ENCODE measurements around the gene CXCL17.
"Not testable (repeated sequence)": the region's sequence is repeated elsewhere in the genome, so short reads cannot be mapped to it uniquely, and the experiment has no call there.

CXCL17 gene, protein sequence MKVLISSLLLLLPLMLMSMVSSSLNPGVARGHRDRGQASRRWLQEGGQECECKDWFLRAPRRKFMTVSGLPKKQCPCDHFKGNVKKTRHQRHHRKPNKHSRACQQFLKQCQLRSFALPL

DNA sequence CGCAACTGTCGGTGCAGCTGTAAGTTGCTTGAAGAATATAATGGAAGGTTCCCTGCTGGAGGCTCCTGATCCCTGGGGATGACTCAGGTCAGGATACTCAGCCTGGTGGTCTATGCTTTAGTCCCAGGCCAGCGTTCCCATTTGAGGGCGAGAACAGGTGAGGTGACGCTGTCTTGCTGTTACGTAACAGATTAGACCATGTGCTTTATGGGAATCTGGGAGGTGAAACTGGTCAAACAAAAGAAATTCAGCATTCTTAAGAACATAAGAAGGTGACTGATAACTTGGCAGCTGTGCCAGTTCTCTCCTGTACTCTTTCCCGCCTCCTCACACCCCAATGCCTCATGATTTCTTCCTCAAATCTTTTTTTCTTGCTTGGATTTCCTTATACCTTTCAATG, at the start of gene CXCL17:
Gene CXCL17 (minus strand): TSS at position 114 of the 400 bp plus-strand sequence. CDS start 114 bp downstream, outside the sequence.
- DNase-seq = no peak

DNA sequence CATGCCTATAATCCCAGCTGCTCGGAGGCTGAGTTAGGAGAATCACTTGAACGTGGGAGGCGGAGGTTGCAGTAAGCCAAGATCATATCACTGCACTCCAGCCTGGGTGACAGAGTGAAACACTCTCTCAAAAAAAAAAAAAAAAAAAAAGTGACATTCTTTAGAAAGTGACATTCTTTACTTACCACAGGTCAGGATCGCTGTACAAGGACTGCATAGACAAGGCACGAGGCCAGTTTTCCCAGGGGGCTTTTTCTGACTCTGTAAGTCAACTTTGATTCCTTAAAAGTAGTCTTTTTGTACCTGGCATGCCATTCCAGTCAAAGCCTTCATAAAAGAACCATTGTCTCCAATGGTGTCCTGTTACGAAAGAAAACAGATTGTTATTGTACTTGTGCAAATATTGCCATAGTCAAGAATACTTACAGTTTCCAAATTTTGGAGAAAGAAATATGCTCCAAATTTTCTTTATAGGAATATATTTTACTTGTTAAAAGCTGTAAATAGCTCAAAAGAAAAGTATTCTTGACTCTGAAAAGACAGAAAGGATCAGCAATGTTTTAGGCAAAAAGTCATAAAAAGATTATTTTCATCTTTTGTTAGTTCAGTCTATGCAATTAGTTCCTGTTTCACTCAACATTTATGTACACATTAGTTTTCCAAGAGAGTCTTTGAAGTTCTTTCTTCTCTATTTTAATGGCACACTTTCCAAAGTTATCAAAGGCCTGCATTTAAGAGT, 46.2 kb upstream of the CXCL17 start:
- no peak for DNase-seq

DNA sequence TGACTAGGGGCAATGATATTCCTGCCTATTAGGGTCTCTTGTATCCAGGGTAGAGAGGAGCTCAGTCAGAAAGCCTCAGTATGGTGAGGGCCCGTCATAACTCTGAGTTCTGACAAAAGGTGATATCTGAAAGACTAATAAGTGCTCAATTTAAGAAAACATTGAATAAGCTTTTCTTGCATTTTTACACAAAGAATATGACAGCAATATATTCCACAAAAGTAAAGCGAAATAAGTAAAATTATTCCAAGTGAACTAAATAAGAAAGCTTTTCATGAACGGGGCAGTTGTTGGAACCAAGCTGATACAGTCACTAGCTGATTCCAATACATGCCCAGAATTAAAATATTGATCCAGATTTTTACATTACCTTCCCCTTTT, 45.0 kb upstream of the CXCL17 start:
- no peak for DNase-seq

DNA sequence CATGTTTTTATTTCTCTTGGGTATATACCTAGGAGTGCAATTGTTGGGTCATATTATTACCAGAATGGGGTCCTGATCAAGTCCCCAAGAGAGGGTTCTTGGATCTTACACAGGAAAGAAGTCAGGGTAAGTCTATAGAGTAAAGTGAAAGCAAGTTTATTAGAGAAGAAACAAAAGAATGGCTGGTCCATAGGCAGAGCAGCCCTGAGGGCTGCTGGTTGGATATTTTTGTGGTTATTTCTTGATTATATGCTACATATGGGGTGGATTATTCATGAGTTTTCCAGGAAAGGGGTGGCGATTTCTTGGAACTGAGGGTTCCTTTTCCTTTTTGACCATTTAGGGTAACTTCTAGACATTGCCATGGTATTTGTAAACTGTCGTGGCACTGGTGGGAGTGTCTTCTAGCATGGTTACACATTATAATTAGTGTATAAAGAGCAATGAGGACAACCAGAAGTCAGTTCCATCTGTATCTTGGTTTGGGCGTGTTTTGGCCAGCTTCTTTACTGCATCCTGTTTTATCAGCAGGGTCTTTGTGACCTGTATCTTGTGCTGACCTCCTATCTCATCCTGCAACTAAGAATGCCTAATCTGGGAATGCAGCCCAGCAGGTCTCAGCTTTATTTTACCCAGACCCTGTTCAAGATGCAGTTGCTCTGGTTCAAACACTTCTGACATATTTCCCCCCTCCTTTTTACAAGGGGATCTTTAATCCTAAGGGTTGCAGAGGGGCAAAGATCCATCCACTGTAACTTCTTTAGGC, 44.5 kb upstream of the CXCL17 start:
- DNase-seq = no peak

DNA sequence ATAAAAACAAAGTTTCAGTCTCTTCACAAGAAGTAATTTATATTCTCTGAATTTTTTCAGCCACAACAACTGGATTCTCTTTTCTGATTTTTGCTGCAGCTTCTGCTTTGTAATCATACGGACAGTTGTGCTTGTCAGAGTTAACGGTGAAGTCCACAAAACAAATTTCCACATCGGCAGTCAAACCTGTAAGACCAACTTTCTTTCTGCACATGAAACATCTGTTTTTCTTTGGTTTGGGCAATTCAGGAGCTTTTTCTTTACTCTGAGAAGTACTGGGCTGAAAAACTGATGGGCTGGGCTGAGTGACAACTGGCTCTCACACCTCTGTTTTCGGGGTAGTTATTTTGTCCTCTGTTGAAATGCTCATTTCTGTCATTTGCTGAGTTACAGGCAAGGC, 42.3 kb upstream of the CXCL17 start:
- DNase-seq = not testable (repeated sequence)

DNA sequence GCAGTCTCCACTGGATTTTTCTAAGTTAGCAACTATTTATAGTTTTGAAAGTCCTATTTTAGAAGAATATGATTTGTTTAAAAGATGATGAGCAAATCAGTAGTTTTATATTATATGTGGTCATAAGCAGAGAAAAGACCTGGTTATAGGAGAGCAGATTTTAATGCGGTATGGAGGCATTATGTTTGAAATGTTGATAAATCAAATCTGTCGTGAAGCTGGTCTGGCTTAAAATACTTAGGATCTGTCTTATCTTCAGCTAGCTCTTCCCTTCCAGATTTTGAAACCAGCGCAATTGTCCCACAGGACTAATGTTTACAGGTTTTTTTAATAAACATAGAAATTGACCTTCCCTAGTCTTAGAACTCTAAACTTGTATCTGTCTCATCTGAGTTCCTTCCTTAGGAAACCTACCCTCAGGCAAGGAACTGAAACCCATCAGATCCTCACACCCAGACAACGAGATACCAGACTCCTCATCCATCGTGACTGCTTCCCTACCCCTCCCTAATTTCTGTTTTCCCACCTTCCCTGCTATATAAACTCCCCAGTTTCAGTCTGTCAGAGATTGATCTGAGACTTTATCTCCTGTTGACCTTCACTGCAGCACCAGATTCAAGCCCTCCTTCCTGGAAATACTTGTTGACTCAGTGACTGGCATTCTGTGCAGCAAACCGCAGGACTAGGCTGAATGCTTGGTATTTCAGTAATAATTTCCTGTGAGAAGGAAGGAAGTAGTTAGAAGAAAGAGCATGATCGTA, 37.8 kb upstream of the CXCL17 start:
- DNase-seq = peak; percentile 1

DNA sequence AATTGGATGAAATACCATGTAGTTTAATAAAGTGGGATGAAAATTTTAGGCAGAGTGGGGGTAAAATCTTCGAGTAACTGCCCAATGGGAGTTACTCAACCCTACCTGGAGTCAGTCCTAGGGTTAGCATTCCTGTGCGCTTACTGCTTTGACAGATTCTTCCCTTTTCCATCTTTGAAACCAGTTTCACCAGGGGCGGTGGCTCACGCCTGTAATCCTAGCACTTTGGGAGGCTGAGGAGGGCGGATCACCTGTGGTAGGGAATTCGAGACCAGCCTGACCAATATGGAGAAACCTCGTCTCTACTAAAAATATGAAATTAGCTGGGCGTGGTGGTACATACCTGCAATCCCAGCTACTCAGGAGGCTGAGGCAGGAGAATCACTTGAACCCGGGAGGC, 37.0 kb upstream of the CXCL17 start:
- DNase-seq = no peak

DNA sequence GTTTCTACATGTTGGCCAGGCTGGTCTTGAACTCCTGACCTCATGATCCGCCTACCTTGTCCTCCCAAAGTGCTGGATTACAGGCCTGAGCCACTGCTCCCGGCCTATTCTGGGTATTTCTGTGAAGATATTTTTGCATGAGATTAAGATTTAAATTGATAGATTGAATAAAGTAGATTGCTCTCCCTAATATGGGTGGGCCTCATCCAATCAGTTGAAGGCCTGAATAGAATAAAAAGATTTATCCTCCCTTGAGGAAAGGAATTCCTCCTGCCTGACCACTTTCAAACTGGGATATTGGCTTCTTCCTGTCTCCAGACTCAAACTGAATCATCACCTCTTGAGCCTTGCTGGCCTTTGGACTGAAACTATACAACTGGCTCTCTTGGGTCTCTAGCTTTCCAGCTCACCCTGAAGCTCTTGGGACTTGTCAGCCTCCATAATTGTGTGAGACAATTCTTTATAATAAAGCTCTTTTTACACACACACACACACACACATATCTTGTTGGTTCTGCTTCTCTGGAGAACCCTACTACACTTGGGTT, 36.1 kb upstream of the CXCL17 start:
- no peak for DNase-seq

DNA sequence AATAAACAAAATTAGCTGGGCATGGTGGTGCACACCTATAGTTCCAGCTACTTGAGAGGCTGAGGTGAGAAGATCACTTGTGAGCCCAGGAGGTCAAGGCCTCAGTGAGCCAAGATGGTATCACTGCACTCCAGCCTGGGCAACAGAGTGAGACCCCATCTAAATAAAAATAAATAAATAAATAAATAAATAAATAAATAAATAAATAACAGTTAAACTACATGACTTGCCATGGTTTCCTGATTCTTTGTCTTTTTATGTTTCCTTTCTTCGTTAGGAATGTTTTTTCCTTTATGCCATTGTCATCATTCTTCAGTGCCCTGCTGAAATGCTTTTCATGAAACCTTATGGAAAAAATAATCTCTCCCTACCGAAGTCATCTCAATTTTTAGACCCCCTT, 35.2 kb upstream of the CXCL17 start:
- DNase-seq = no peak

DNA sequence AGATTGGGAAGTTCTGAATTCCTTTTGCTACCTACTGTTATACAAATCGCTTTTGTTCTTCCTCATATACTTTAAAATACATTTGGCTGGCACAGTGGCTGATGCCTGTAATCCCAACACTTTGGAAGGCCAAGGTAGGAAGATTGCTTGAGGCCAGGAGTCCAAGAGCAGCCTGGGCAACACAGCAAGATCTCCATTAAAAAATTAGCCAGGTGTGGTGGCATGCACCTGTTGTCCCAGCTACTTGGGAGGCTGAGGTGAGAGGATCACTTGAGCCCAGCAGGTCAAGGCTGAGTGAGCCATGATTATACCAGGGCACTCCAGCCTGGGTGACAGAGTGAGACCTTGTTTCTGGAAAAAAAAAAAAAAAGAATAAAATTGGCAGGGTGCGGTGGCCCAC, 34.4 kb upstream of the CXCL17 start:
- no peak for DNase-seq

DNA sequence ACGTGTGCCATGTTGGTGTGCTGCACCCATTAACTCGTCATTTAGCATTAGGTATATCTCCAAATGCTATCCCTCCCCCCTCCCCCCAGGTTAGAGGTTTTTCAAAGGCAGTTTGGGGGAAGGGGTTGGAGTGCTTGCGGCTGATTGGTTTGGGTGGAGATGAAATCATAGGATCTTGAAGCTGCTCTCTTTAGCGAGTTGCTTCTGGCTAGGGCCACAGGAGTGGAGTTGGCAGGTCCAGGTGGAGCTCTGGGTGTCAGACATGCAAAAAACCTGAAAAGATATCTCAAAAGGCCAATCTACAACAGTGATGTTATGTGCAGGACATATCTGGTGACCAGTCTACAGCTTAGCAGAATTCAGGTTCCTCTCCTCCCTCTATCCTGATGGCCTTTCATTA, 32.6 kb upstream of the CXCL17 start:
- DNase-seq = no peak

DNA sequence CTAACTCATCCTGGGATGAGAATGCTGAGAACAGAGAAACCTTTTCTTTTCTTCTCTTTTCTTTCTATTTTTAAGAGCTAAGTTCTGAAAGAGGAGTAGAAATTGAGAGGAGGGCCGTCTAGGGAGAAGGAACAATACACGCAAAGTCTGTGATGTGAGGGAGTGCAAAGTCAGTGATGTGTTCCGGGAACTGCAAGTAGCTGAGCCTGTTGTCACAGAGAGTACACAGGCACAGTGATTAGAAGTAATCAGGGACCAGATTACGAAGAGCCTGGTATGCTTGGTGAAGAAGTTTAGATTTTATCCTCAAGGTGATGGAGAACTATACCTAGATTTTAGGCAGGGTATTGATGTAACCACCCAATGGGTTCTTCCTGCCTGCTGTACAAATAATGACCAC, 32.0 kb upstream of the CXCL17 start:
- no peak for DNase-seq

DNA sequence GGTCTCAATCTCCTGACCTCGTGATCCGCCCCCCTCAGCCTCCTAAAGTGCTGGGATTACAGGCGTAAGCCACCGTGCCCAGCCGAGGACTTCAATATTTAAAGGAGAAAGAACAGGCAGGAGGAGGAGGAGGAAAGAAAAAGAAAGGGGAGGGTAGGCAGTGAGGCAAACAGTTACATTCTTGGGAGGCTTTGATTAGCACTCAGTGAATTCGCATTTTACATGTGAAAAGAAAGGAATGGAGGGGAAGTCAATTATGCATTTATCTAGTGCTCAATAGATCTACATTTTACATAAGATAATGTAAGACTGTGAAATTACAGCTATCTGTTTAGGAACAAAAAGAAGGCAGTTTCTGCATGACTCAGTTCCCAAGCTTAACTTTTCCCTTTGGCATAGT, 30.9 kb upstream of the CXCL17 start:
- DNase-seq = no peak

DNA sequence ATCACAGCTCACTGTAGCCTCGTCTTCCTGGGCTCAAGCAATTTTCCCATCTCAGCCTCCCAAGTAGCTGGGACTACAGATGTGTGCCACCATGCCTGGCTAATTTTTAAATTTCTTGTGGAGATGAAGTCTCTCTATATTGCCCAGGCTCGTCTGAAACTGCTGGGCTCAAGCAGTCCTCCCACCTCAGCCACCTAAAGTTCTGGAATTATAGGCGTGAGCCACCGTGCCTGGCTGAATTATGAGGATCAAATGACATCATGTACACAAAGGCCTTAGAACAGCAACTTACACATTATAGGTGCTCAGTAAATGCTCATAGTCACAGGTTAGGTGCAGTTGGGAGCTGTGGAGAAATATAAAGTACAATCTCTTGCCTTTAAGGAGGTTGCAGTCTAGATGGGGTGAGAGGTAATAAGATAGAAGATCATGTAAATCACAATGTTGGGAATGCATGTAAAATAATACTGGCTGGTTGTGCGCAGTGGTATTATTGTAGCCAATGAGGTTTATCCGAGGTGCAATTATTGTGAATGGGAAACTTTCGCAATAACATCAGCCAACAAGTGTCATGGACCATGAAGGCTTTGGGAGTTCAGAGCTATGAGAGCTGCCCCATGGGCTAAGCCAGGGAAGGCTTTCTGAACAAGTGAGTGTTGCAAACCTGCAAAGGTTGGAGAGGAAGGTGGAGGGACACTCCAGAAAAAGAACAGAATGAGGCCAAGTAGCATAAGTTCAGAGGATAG, 29.8 kb upstream of the CXCL17 start:
- DNase-seq = no peak

DNA sequence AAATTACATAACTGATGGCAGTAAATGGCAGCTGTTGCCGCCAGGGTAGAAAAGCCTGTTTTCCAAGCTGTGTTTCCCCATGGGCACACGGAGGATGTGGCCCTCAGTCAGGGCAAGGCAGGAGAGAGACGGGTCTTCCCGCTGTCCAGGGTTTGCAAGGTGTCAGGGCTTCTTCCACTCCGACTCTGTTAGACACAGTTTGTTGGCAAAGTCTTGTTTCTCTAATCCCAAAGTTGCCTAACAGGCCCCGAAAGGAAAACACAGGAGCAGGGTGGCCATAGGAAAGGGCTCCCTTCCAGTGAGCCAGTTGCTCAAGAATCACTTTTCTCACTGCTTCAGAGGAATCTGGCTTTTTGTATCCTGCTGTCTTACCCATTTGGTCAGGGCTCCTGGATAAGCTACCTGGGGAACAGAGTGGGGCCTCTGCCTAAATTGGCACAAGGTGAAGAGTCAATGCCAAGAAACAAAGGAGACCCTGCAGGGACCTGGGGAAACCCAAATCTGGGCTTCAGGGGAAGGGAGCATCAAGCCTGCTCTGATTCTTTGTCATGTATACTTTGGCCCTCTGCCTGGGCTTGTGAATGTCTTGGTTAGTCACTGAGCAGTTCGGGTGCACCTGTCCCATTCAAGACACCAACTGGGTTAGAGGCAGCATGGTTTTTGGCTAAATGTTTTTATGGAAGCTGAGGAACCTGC, 29.0 kb upstream of the CXCL17 start:
- no peak for DNase-seq

DNA sequence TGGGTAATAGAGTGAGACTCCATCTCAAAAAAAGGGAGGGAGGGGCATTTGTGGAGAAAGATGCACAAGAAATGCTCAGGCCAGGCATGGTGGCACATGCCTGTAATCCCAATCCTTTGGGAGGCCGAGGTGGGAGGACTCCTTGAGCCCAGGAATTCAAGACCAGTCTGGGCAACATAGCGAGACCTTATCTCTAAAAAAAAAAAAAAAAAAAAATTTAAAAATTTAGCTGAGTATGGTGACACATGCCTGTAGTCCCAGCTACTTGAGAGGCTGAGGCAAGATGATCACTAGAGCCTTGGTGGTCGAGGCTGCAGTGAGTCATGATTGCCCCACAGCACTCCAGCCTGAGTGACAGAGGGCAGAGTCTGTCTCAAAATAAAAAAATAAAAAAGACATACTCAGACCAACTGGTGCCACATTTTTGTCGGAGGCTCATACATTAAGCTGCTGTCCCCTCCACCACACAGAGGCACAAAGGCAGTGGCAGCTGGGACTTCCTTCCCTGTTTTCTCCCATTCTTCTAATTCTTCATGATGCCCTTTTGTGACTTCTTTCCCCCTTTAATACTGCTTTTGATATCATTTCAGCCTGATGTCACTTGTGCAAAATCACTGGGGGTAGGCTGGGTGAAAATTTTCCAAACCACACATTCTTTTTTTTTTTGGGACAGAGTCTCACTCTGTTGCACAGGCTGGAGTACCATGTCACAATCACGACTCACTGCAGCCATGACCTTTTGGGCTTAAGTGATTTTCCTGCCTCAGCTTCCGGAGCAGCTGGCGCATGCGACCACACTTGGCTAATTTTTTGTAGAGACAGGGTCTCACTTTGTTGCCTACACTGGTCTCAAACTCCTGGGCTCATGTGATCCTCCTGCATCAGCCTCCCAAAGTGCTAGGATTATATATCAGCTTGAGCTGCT, 26.8 kb upstream of the CXCL17 start:
- DNase-seq = no peak

DNA sequence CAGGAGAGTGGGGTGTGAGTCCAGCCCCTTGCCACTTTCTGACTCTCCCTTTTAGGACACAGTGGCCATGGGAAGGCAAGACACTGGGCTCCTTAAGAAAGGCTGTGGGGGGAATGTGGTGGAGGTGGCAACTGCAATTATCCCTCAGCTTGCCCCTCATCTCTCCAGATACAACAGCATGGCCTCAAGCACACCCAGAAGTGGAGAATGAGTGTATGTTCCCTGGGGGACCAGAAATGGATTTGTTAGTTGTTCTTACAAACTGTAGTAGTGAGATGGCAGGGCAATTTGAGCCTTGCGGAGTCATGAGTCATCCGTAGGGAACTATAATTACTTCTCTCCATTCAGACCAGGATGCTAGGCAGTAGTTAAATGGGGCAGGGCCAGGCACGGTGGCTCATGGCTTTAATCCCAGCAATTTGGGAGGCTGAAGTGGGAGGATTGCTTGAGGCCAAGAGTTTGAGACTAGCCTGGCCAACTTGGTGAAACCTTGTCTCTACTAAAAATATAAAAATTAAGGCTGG, 25.6 kb upstream of the CXCL17 start:
- no peak for DNase-seq

DNA sequence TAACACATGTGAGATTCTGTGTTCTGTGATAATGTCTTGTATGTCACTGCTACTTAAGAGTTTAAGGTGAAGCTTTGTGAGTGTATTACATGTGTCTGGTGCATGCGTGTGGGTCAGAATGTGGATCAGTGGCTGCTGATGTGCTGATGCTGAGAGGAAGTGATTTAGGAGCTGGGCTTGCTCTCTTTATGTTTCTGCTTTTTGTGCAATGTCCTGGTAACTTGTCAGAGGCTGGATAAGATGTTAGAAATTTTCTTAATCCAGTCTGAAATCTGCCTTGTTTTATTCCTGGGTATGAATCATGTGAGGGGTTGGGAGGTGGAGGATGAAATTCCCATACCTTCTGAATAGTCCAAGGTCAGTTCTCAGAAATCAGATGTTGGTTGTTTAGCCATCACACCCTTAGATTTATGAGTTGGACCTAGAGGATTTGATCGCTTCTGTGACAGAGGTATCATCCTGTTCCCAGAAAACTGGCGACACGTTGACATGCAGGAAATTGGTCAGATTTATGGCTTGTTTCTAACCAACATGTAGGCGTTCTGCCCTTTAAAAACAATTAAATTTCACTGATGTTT, 24.5 kb upstream of the CXCL17 start:
- no peak for DNase-seq

DNA sequence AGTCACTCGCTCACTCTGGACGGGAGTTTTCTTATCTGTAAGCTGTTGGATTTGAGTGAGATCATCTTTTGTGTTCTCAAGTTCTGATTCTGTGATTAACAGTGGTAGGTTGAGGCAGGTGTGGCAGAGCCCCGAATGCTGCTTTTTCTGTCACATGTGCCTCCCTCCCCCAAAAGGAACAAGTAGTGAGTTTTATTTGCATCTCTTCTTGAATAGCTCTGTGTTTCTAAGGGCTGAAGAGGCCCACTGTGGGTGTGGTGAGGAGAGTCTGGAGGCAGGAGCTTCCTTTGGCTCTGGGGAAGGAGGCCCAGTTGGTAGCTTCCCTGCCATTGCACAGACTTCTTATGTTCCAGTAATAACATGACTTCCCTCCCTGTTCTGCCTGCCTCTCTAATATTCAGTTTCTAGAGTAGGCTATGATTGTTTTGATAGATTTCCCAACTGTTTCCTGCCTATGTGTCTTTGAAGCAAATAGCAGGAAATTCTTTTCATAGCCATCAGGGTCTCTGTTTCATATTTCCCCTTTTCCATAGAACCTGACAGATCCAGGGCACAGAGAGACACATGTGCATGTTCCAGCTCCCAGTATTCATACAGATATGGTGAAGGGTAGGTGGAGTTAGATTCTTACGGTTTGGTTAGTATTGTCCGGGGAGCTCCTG, 23.9 kb upstream of the CXCL17 start:
- no peak for DNase-seq

Measured in activated CD4-positive, alpha-beta T cell treated with anti-CD3 and anti-CD28 coated beads, Interleukin-2, amount 50 U/mL, for 1 hour (primary cell).